Endothelial cell (in vitro differentiated cells): Measurements from ENCODE around the gene USE1. TPM values are rescaled to one million over a fixed set of nuclear protein-coding genes. Genes with fewer than 3 reads are reported as not detected.
A peak's percentile ranks its signal among the peaks of the same experiment; 100 is the strongest.

ENCODE experiments used
- DNase-seq: peaks from one replicate; pipeline ENCODE4 v3.0.0; 2021; ENCODE audit warnings: low spot score
- H3K27ac Mint-ChIP-seq: one replicate; pipeline ENCODE4 v1.8.0; 2021; ENCODE audit warnings: mixed read lengths, inconsistent platforms; ENCODE audit not compliant: unreplicated experiment
- H3K27me3 Mint-ChIP-seq: one replicate; pipeline ENCODE4 v1.8.0; 2021; ENCODE audit warnings: mild to moderate bottlenecking, moderate library complexity, mixed read lengths, inconsistent platforms; ENCODE audit not compliant: unreplicated experiment
- H3K36me3 Mint-ChIP-seq: one replicate; pipeline ENCODE4 v1.8.0; 2021; ENCODE audit warnings: mild to moderate bottlenecking, low read depth, mixed read lengths, inconsistent platforms; ENCODE audit not compliant: unreplicated experiment
- H3K4me1 Mint-ChIP-seq: one replicate; pipeline ENCODE4 v1.8.0; 2021; ENCODE audit warnings: mild to moderate bottlenecking, mixed read lengths, inconsistent platforms; ENCODE audit not compliant: unreplicated experiment
- H3K4me3 Mint-ChIP-seq: one replicate; pipeline ENCODE4 v1.8.0; 2021; ENCODE audit warnings: mild to moderate bottlenecking, mixed read lengths, inconsistent platforms; ENCODE audit not compliant: unreplicated experiment
- H3K9me3 Mint-ChIP-seq: one replicate; pipeline ENCODE4 v1.8.0; 2021; ENCODE audit warnings: mixed read lengths, inconsistent platforms; ENCODE audit not compliant: unreplicated experiment
- CTCF ChIP-seq: fragments of 200-600 bp; sonication (generic); IDR thresholded peaks from one replicate; pipeline ENCODE4 v1.5.0; 2021; ENCODE audit warnings: antibody characterized with exemption; ENCODE audit not compliant: unreplicated experiment
- total RNA-seq: library from RNA; stranded (reverse); fragmentation: NEBNext Ultra II Directional; extraction: Animal tissue kit (Norgen Biotek cat#: 25700); gene quantifications from one replicate; pipeline ENCODE4 v1.2.1, GENCODE V29; 2021; ENCODE audit not compliant: unreplicated experiment

The USE1 gene
- total RNA-seq, 1 donor from 2014 or later, result 13.0 TPM

- DNase-seq, result no peak
- Mint-ChIP-seq H3K4me3 (peak overlapping the region; percentile 5), H3K4me1 (peaks cover 19% of the 10 kb centered on the region), H3K27me3 (peaks cover 16% of the 10 kb centered on the region), H3K36me3 (peaks cover 18% of the 10 kb centered on the region), H3K27ac (peak overlapping the region; percentile 42), H3K9me3 (no peaks in the 10 kb centered on the region)
- no peak for TF ChIP-seq CTCF
Observed at GRCh38 chr19:17240826-17241399, 25.8 kb downstream of the USE1 start.

GRCh38 chr19:17242431-17243208 lies 27.5 kb downstream of the USE1 start:
- H3K36me3 Mint-ChIP-seq, result peaks cover 17% of the 10 kb centered on the region
- peak overlapping the region; percentile 52 for H3K27ac Mint-ChIP-seq
- H3K27me3 Mint-ChIP-seq, result peaks cover 23% of the 10 kb centered on the region
- H3K4me3 Mint-ChIP-seq, result peak overlapping the region; percentile 97
- TF ChIP-seq CTCF, result no peak
- H3K9me3 Mint-ChIP-seq, result no peaks in the 10 kb centered on the region
- peaks cover 22% of the 10 kb centered on the region for H3K4me1 Mint-ChIP-seq
- DNase-seq, result no peak

- no peak for TF ChIP-seq CTCF
- H3K36me3 Mint-ChIP-seq, result peaks cover 10% of the 10 kb centered on the region
- peak overlapping the region; percentile 97 for H3K4me3 Mint-ChIP-seq
- no peak for DNase-seq
- peaks cover 26% of the 10 kb centered on the region for H3K27me3 Mint-ChIP-seq
- no peaks in the 10 kb centered on the region for H3K9me3 Mint-ChIP-seq
- H3K4me1 Mint-ChIP-seq, result peaks cover 23% of the 10 kb centered on the region
- peak overlapping the region; percentile 52 for H3K27ac Mint-ChIP-seq
Observed at GRCh38 chr19:17243211-17243829, 28.2 kb downstream of the USE1 start.

- Mint-ChIP-seq H3K4me1 (peaks cover 23% of the 10 kb centered on the region), H3K4me3 (peak overlapping the region; percentile 97), H3K9me3 (no peaks in the 10 kb centered on the region), H3K27ac (peak overlapping the region; percentile 48), H3K27me3 (peaks cover 27% of the 10 kb centered on the region), H3K36me3 (peaks cover 8% of the 10 kb centered on the region)
- DNase-seq, result peak; percentile 42
- no peak for TF ChIP-seq CTCF
Observed at GRCh38 chr19:17243830-17244617, 28.9 kb downstream of the USE1 start.
